AG09319 (cell line): ENCODE data around the gene C4BPB.

Experiments
- DNase-seq: peaks from one replicate; pipeline ENCODE4 v3.0.0-alpha.2; 2010; ENCODE audit warnings: low read depth; ENCODE audit errors: extremely low read depth
- CTCF ChIP-seq: IDR thresholded peaks from 2 replicates; pipeline ENCODE4 v1.5.1; 2011; ENCODE audit warnings: low read depth, mild to moderate bottlenecking, inconsistent platforms, low read length, moderate library complexity

The C4BPB gene

GRCh38 chr1:207128336-207128921, 39.8 kb downstream of the C4BPB start:
- no peak for TF ChIP-seq CTCF
- no peak for DNase-seq

GRCh38 chr1:207129053-207129452, 40.4 kb downstream of the C4BPB start:
- DNase-seq: no peak
- no peak for TF ChIP-seq CTCF

GRCh38 chr1:207130252-207131036, 41.8 kb downstream of the C4BPB start:
- DNase-seq: no peak
- no peak for TF ChIP-seq CTCF

- TF ChIP-seq CTCF: no peak
- DNase-seq: no peak
Observed at GRCh38 chr1:207131163-207131562, 42.5 kb downstream of the C4BPB start.

- no peak for DNase-seq
- TF ChIP-seq CTCF: no peak
Observed at GRCh38 chr1:207134581-207134980, 45.9 kb downstream of the C4BPB start.

- TF ChIP-seq CTCF: no peak
- DNase-seq: no peak
Observed at GRCh38 chr1:207139616-207140015, 51.0 kb downstream of the C4BPB start.

- no peak for TF ChIP-seq CTCF
- DNase-seq: no peak
Observed at GRCh38 chr1:207140536-207140935, 51.9 kb downstream of the C4BPB start.
